GM10266 (cell line): Measurements from ENCODE around the gene FBXO47.

Experiments used
- DNase-seq: peaks from one replicate; pipeline ENCODE4 v3.0.0; 2012; ENCODE audit errors: extremely low spot score
- CTCF ChIP-seq: IDR thresholded peaks from 2 replicates; pipeline ENCODE4 v1.5.1; 2012; ENCODE audit warnings: mild to moderate bottlenecking, low read depth; ENCODE audit not compliant: control insufficient read depth, insufficient read depth; ENCODE audit errors: missing control alignments

FBXO47 gene

GRCh38 chr17:38926293-38927070 is 40.7 kb downstream of the FBXO47 start:
- DNase-seq: peak; percentile 62
- TF ChIP-seq CTCF: no peak

- DNase-seq: no peak
Observed at GRCh38 chr17:38925263-38925995, 41.8 kb downstream of the FBXO47 start, which contains the start of gene LASP1NB. LASP1NB (plus strand) TSS chr17:38925614.

GRCh38 chr17:38922538-38923297 is 44.5 kb downstream of the FBXO47 start:
- TF ChIP-seq CTCF: no peak
- DNase-seq: no peak

More at GRCh38 chr17:38925263-38925995, 41.8 kb downstream of the FBXO47 start, which contains the start of gene LASP1NB:
- no peak for TF ChIP-seq CTCF

- DNase-seq: no peak
- TF ChIP-seq CTCF: no peak
Observed at GRCh38 chr17:38921756-38922411, 45.3 kb downstream of the FBXO47 start.

GRCh38 chr17:38920374-38921291 is 46.6 kb downstream of the FBXO47 start:
- no peak for TF ChIP-seq CTCF
- DNase-seq: no peak
